ENCODE results near the gene PCDHA7. TPM values are rescaled to one million over a fixed set of nuclear protein-coding genes. Genes with fewer than 3 reads are reported as not detected.

PCDHA7 gene
- total and polyA plus RNA-seq, 2 of the 4 experiments (the other 2 are of a cell fraction) = 0.10 to 0.18 TPM

DNA sequence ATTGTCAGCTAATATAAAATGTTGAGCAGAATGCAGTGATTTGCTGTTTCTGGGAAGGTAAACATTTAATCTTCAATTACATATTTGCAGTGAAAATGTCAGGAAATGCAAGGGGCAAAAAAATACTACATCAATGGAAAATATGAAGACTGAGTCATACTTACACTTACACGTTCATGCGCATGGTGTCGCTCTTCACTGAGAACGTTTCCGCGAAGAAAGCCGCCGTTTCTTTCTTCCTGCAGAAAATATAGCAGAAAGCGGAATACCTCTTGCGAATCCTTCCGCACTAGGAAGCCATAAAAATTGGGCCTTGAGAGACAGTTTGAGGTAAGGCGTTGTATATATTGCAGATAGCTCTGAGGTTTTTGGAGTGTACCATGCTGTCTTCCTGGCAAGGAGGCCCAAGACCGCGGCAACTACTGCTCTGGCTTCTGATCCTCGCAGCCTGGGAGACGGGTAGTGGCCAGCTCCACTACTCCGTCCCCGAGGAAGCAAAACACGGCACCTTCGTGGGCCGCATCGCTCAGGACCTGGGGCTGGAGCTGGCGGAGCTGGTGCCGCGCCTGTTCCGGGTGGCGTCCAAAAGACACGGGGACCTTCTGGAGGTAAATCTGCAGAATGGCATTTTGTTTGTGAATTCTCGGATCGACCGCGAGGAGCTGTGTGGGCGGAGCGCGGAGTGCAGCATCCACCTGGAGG, 48.0 kb downstream of the PCDHA7 start, which contains the start of gene PCDHA13:
Gene PCDHA13 (plus strand): TSS at position 236 of the 702 bp plus-strand sequence. CDS start 145 bp downstream, at position 381.
- no peak within 1 kb of the TSS for H2BK20ac ChIP-seq (ENCODE audit: low read depth, low read length)
- H3K27me3 ChIP-seq (ENCODE audit: control insufficient read depth, insufficient read depth, low read length) = no peaks in the 10 kb centered on the region
- no peaks in the 10 kb centered on the region for H3K4me1 ChIP-seq (ENCODE audit: control insufficient read depth, insufficient read depth, low read length)
- H3K56ac ChIP-seq (ENCODE audit: extremely low read depth, insufficient read depth, low read length) = no peak within 1 kb of the TSS
- H4K8ac ChIP-seq (ENCODE audit: low read depth in 2 of 2, low read length in 2 of 2) = no peak within 1 kb of the TSS
- H3K9me1 ChIP-seq (ENCODE audit: insufficient read depth, low read length) = no peaks in the 10 kb centered on the region
- H3K18ac ChIP-seq (ENCODE audit: low read depth, low read length) = no peak within 1 kb of the TSS
- no peak for TF ChIP-seq SMC3 (IDR thresholded peaks at IDR 0.05; ENCODE audit: low read depth, low read length)
- no peak within 1 kb of the TSS for H3K23ac ChIP-seq (ENCODE audit: low read depth, low read length)
- intact Hi-C loops (cut with micrococcal nuclease) = no loop called here
- H3K79me1 ChIP-seq (ENCODE audit: low read depth in 1 of 2, low read length in 2 of 2) = no peaks in the 10 kb centered on the region
- H2AFZ ChIP-seq (replicated peaks; ENCODE audit: low read length, poor library complexity) = no peak within 1 kb of the TSS
- ChIA-PET POLR2A (ENCODE audit: unreplicated experiment) (no interaction called here), CTCF (no interaction called here)
- no peak within 1 kb of the TSS for H2AK9ac ChIP-seq (replicated peaks; ENCODE audit: low read depth, low read length, poor library complexity)
- H2BK15ac ChIP-seq (ENCODE audit: low read depth, low read length) = no peak within 1 kb of the TSS
- H3K9ac ChIP-seq (ENCODE audit: low read depth, low read length) = no peak within 1 kb of the TSS
- H3K14ac ChIP-seq (replicated peaks; ENCODE audit: low read depth, low read length) = no peak within 1 kb of the TSS
- DNase-seq (no peak), ATAC-seq (ENCODE audit: low read depth) (no peak)
- no peak within 1 kb of the TSS for H2BK120ac ChIP-seq (ENCODE audit: low read depth, low read length)
- H2BK5ac ChIP-seq (ENCODE audit: low read depth, low read length, poor library complexity, severe bottlenecking) = no peak within 1 kb of the TSS
- in situ Hi-C loops (cut with MboI; ENCODE audit: low sequenced_read_pairs) = no loop called here
- H4K20me1 ChIP-seq (ENCODE audit: insufficient read depth, low read length) = no peaks in the 10 kb centered on the region
- H3K9me3 ChIP-seq (ENCODE audit: control insufficient read depth, insufficient read depth, low read length) = peaks cover 28% of the 10 kb centered on the region
- no peak within 1 kb of the TSS for H3K4ac ChIP-seq (ENCODE audit: low read depth, low read length)
- no peak within 1 kb of the TSS for H4K5ac ChIP-seq (ENCODE audit: low read depth, low read length)
- no peak within 1 kb of the TSS for H2AK5ac ChIP-seq (ENCODE audit: low read depth, low read length)
- BruUV-seq (replicated peaks) = no TSS peak
- H3K4me2 ChIP-seq (ENCODE audit: low read depth, low read length) = no peak within 1 kb of the TSS
- 17% methylated on average over 3 of the region's 35 CpGs; no CpG with 5 or more reads in 1 of the 2 experiments for WGBS, 2 experiments (ENCODE audit: extremely low coverage in 2 of 2, insufficient read length in 1 of 2)
- dilution Hi-C loops (cut with HindIII; ENCODE audit: low sequenced_read_pairs, unreplicated experiment) = no loop called here
- no peak within 1 kb of the TSS for H4K91ac ChIP-seq (ENCODE audit: insufficient read depth, low read depth, low read length)
- no peaks in the 10 kb centered on the region for H3K36me3 ChIP-seq (ENCODE audit: control insufficient read depth, insufficient read depth, low read length)
- H3K4me3 ChIP-seq (ENCODE audit: insufficient read depth, low read depth, low read length) = no peak within 1 kb of the TSS
- H3K27ac ChIP-seq (ENCODE audit: insufficient read depth, low read length) = no peak within 1 kb of the TSS

All from IMR-90 (cell line).